Liver (tissue), 9 donors: ENCODE measurements around the gene SLC22A12. TPM values are rescaled to one million over a fixed set of nuclear protein-coding genes. Genes with fewer than 3 reads are reported as not detected.

Source experiments
- DNase-seq: peaks from one replicate; pipeline ENCODE4 v3.0.0-alpha.2; 2017; ENCODE audit warnings: low spot score
- H3K27ac ChIP-seq, 2 donors: one replicate each; pipeline ENCODE4 v1.7.0; 2013; ENCODE audit warnings: inconsistent platforms in 2 of 2, low read length in 2 of 2, control low read depth in 1 of 2, low read depth in 1 of 2, mild to moderate bottlenecking in 1 of 2
- H3K27me3 ChIP-seq, 4 donors: one replicate each; pipeline versions ENCODE4 v1.6.1 to v1.7.0; 2013; ENCODE audit warnings: low read length in 3 of 4, inconsistent platforms in 1 of 4, mild to moderate bottlenecking in 1 of 4, moderate library complexity in 1 of 4; ENCODE audit not compliant: control insufficient read depth in 4 of 4, insufficient read depth in 4 of 4
- H3K36me3 ChIP-seq, 4 donors: one replicate each; pipeline versions ENCODE4 v1.6.1 to v1.7.0; 2013; ENCODE audit warnings: low read length in 3 of 4, mild to moderate bottlenecking in 3 of 4, low read depth in 1 of 4, moderate library complexity in 1 of 4; ENCODE audit not compliant: control insufficient read depth in 4 of 4, insufficient read depth in 3 of 4
- H3K4me1 ChIP-seq, 4 donors: one replicate each; pipeline versions ENCODE4 v1.6.1 to v1.7.0; 2013; ENCODE audit warnings: low read length in 3 of 4, mild to moderate bottlenecking in 3 of 4, moderate library complexity in 1 of 4; ENCODE audit not compliant: control insufficient read depth in 4 of 4, insufficient read depth in 4 of 4
- H3K4me3 ChIP-seq, 3 donors: one replicate each; pipeline versions ENCODE4 v1.6.1 to v1.7.0; 2013; ENCODE audit warnings: low read length in 3 of 3, control low read depth in 1 of 3, low read depth in 1 of 3, mild to moderate bottlenecking in 1 of 3
- H3K9ac ChIP-seq, 2 donors: one replicate each; pipeline ENCODE4 v1.7.0; 2013; ENCODE audit warnings: low read length in 2 of 2, mild to moderate bottlenecking in 2 of 2, moderate library complexity in 2 of 2, control low read depth in 1 of 2, low read depth in 1 of 2
- H3K9me3 ChIP-seq, 4 donors: one replicate each; pipeline versions ENCODE4 v1.6.1 to v1.7.0; 2013; ENCODE audit warnings: low read length in 3 of 4; ENCODE audit not compliant: control insufficient read depth in 4 of 4
- CTCF ChIP-seq: fragments of 150-350 bp; IDR thresholded peaks from 2 replicates; pipeline ENCODE4 v1.5.1; 2017; ENCODE audit warnings: improper control_type of control experiment, low read depth, low read length; ENCODE audit not compliant: missing input control
- HNF4G ChIP-seq: IDR thresholded peaks from 2 replicates; pipeline ENCODE4 v1.6.1; 2016; ENCODE audit warnings: antibody characterized with exemption
- MAX ChIP-seq: IDR thresholded peaks from 2 replicates; pipeline ENCODE4 v1.6.1; 2016; ENCODE audit warnings: antibody characterized with exemption
- RAD21 ChIP-seq, 2 donors: IDR thresholded peaks; 2 replicates each; pipeline ENCODE4 v1.6.1; 2016; ENCODE audit warnings: antibody characterized with exemption in 2 of 2, mild to moderate bottlenecking in 2 of 2
- RXRA ChIP-seq, 2 donors: IDR thresholded peaks; 2 replicates each; pipeline ENCODE4 v1.6.1; 2017 to 2018; ENCODE audit warnings: antibody characterized with exemption in 2 of 2, mild to moderate bottlenecking in 1 of 2
- WGBS: extraction: QIAGEN DNeasy Blood & Tissue Kit; methylation state at CpG from one replicate; pipeline ENCODE4 v1.1.7; 2013; 5-methylcytosine and 5-hydroxymethylcytosine counted together
- polyA plus RNA-seq, 2 donors: library from polyadenylated mRNA; stranded (reverse) in 1 of 2; unstranded in 1 of 2; fragments of 200-250 nt in 1 of 2; fragments of >200 nt in 1 of 2; fragmentation: Nextera tagmentation in 1 of 2; extraction: Ambion mirVana in 1 of 2; gene quantifications; one replicate each; pipeline versions ENCODE4 v1.2.1 to v1.2.3, GENCODE V29; 2013 to 2015
- total RNA-seq, 2 donors: library from RNA; depleted of rRNA; stranded (reverse); fragments of >200 nt; gene quantifications; one replicate each; pipeline ENCODE4 v1.2.3, GENCODE V29; 2014
- TF ChIP-seq, protein P1 (sequence below): IDR thresholded peaks from 2 replicates; pipeline ENCODE4 v1.6.1; 2016; ENCODE audit warnings: antibody characterized with exemption
- TF ChIP-seq, protein P2 (sequence below): IDR thresholded peaks from 2 replicates; pipeline ENCODE4 v1.6.1; 2016; ENCODE audit warnings: antibody characterized with exemption, mild to moderate bottlenecking
- donor health status: healthy.
- donor health status: healthy.
- donor health status: healthy.
- donor health status: healthy.
- donor health status: healthy.

SLC22A12 gene
- total and polyA plus RNA-seq, 4 donors = under 0.01 to 0.02 TPM; not detected in 2

- Histone ChIP-seq H3K9ac (no peak overlapping the region), H3K27me3 (peaks cover 0 to 12% (median 6%) of the 10 kb centered on the region in 4 donors), H3K4me3 (no peak overlapping the region), H3K36me3 (no peaks in the 10 kb centered on the region), H3K4me1 (no peaks in the 10 kb centered on the region), H3K9me3 (no peaks in the 10 kb centered on the region), H3K27ac (no peak overlapping the region)
- no peak for TF ChIP-seq MAX
- TF ChIP-seq, protein P1, sequence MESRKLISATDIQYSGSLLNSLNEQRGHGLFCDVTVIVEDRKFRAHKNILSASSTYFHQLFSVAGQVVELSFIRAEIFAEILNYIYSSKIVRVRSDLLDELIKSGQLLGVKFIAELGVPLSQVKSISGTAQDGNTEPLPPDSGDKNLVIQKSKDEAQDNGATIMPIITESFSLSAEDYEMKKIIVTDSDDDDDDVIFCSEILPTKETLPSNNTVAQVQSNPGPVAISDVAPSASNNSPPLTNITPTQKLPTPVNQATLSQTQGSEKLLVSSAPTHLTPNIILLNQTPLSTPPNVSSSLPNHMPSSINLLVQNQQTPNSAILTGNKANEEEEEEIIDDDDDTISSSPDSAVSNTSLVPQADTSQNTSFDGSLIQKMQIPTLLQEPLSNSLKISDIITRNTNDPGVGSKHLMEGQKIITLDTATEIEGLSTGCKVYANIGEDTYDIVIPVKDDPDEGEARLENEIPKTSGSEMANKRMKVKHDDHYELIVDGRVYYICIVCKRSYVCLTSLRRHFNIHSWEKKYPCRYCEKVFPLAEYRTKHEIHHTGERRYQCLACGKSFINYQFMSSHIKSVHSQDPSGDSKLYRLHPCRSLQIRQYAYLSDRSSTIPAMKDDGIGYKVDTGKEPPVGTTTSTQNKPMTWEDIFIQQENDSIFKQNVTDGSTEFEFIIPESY = no peak
- no peak for DNase-seq
- WGBS = 5% methylated on average over 52 of the region's 53 CpGs
Measured at GRCh38 chr11:64643256-64643881, 52.3 kb downstream of the SLC22A12 start.

DNA sequence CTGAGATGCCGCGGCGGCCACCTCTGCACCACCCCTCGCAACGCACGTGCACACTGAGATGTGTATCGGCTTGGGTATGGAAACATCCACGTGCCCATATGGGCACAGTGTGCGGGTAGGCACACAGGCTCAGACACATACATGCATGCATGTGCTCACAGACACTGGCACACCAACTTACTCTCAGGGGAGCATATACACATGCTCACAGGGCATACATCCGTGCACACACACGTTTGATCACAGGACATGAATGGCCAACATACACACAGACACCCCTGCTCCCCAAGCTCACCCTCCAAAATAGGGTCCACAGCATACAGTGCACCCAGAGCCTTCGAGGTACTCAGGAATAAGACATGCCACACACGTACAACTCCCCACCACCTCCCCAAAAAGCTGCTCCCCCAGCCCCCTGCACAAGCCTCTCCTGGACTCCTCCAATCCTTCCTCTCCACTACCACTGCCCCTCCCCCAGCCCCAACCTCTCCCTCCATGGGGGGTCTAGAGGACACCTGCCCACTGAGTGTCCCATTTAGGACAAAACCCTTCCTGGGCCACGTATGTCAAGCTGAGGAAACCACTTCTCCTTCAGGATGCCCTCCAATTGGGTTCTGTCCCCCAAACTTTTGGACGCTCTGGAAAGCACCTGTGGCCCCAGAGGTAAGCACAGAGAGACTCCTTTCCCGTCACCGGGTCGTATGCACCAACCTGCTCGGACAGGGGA lies 53.1 kb downstream of the SLC22A12 start:
- Histone ChIP-seq H3K4me3 (no peak overlapping the region), H3K9ac (no peak overlapping the region), H3K27ac (no peak overlapping the region), H3K4me1 (no peaks in the 10 kb centered on the region), H3K9me3 (no peaks in the 10 kb centered on the region), H3K36me3 (no peaks in the 10 kb centered on the region), H3K27me3 (peaks cover 0 to 12% (median 6%) of the 10 kb centered on the region in 4 donors)
- 11% methylated on average over 19 of the region's 19 CpGs for WGBS
- TF ChIP-seq, protein P1 = no peak
- TF ChIP-seq CTCF (no peak), RXRA (IDR thresholded peaks at IDR 0.05) (no peak), RAD21 (IDR thresholded peaks at IDR 0.05) (no peak), HNF4G (no peak)
- TF ChIP-seq, protein P2, sequence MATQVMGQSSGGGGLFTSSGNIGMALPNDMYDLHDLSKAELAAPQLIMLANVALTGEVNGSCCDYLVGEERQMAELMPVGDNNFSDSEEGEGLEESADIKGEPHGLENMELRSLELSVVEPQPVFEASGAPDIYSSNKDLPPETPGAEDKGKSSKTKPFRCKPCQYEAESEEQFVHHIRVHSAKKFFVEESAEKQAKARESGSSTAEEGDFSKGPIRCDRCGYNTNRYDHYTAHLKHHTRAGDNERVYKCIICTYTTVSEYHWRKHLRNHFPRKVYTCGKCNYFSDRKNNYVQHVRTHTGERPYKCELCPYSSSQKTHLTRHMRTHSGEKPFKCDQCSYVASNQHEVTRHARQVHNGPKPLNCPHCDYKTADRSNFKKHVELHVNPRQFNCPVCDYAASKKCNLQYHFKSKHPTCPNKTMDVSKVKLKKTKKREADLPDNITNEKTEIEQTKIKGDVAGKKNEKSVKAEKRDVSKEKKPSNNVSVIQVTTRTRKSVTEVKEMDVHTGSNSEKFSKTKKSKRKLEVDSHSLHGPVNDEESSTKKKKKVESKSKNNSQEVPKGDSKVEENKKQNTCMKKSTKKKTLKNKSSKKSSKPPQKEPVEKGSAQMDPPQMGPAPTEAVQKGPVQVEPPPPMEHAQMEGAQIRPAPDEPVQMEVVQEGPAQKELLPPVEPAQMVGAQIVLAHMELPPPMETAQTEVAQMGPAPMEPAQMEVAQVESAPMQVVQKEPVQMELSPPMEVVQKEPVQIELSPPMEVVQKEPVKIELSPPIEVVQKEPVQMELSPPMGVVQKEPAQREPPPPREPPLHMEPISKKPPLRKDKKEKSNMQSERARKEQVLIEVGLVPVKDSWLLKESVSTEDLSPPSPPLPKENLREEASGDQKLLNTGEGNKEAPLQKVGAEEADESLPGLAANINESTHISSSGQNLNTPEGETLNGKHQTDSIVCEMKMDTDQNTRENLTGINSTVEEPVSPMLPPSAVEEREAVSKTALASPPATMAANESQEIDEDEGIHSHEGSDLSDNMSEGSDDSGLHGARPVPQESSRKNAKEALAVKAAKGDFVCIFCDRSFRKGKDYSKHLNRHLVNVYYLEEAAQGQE = no peak
- DNase-seq = no peak
